ENCODE results near the gene NAT14.

Gene NAT14

GRCh38 chr19:55472463-55472862 lies 12.5 kb upstream of the NAT14 start:
- Histone ChIP-seq H3K9me3 (ENCODE audit: insufficient read depth, low read length, severe bottlenecking) (no peaks in the 10 kb centered on the region), H3K4me1 (ENCODE audit: insufficient read depth, low read length) (peaks cover 24% of the 10 kb centered on the region), H3K4me2 (ENCODE audit: insufficient read depth, low read length) (no peak overlapping the region), H3K4me3 (ENCODE audit: low read depth in 1 of 2, low read length in 2 of 2) (no peak overlapping the region), H3K27me3 (ENCODE audit: insufficient read depth, low read length, poor library complexity) (no peaks in the 10 kb centered on the region), H3K9ac (ENCODE audit: low read depth, low read length) (no peak overlapping the region), H3K36me3 (ENCODE audit: insufficient read depth, low read length) (no peaks in the 10 kb centered on the region), H3K79me2 (ENCODE audit: insufficient read depth, low read length) (peaks cover 5% of the 10 kb centered on the region), H2AFZ (ENCODE audit: low read depth, low read length) (no peak overlapping the region), H4K20me1 (ENCODE audit: insufficient read depth, low read length) (no peaks in the 10 kb centered on the region), H3K27ac (ENCODE audit: low read length) (no peak overlapping the region)
- DNase-seq (no peak), ATAC-seq (ENCODE audit: insufficient read depth, low read depth) (no peak)
- TF ChIP-seq EZH2 (IDR thresholded peaks at IDR 0.05; ENCODE audit: borderline replicate concordance, low read depth, low read length, severe bottlenecking) = no peak
- TF ChIP-seq, protein P1, sequence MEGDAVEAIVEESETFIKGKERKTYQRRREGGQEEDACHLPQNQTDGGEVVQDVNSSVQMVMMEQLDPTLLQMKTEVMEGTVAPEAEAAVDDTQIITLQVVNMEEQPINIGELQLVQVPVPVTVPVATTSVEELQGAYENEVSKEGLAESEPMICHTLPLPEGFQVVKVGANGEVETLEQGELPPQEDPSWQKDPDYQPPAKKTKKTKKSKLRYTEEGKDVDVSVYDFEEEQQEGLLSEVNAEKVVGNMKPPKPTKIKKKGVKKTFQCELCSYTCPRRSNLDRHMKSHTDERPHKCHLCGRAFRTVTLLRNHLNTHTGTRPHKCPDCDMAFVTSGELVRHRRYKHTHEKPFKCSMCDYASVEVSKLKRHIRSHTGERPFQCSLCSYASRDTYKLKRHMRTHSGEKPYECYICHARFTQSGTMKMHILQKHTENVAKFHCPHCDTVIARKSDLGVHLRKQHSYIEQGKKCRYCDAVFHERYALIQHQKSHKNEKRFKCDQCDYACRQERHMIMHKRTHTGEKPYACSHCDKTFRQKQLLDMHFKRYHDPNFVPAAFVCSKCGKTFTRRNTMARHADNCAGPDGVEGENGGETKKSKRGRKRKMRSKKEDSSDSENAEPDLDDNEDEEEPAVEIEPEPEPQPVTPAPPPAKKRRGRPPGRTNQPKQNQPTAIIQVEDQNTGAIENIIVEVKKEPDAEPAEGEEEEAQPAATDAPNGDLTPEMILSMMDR (IDR thresholded peaks at IDR 0.05; ENCODE audit: borderline replicate concordance, extremely low read depth, low read length, poor library complexity, severe bottlenecking) = no peak

- H2AFZ ChIP-seq (ENCODE audit: low read depth, low read length) = no peak overlapping the region
- ATAC-seq (ENCODE audit: insufficient read depth, low read depth) (no peak), DNase-seq (no peak)
- peaks cover 27% of the 10 kb centered on the region for H3K4me1 ChIP-seq (ENCODE audit: insufficient read depth, low read length)
- no peaks in the 10 kb centered on the region for H3K9me3 ChIP-seq (ENCODE audit: insufficient read depth, low read length, severe bottlenecking)
- H3K4me3 ChIP-seq (ENCODE audit: low read depth in 1 of 2, low read length in 2 of 2) = no peak overlapping the region
- H4K20me1 ChIP-seq (ENCODE audit: insufficient read depth, low read length) = no peaks in the 10 kb centered on the region
- H3K79me2 ChIP-seq (ENCODE audit: insufficient read depth, low read length) = peaks cover 14% of the 10 kb centered on the region
- no peak overlapping the region for H3K9ac ChIP-seq (ENCODE audit: low read depth, low read length)
- no peak overlapping the region for H3K27ac ChIP-seq (ENCODE audit: low read length)
- no peaks in the 10 kb centered on the region for H3K27me3 ChIP-seq (ENCODE audit: insufficient read depth, low read length, poor library complexity)
- TF ChIP-seq, protein P1 (IDR thresholded peaks at IDR 0.05; ENCODE audit: borderline replicate concordance, extremely low read depth, low read length, poor library complexity, severe bottlenecking) = no peak
- no peak for TF ChIP-seq EZH2 (IDR thresholded peaks at IDR 0.05; ENCODE audit: borderline replicate concordance, low read depth, low read length, severe bottlenecking)
- H3K4me2 ChIP-seq (ENCODE audit: insufficient read depth, low read length) = no peak overlapping the region
- H3K36me3 ChIP-seq (ENCODE audit: insufficient read depth, low read length) = no peaks in the 10 kb centered on the region
These were observed 11.6 kb upstream of the NAT14 start for GRCh38 chr19:55473225-55474012.

GRCh38 chr19:55474269-55475265 lies 10.4 kb upstream of the NAT14 start:
- ATAC-seq (ENCODE audit: insufficient read depth, low read depth) = no peak
- DNase-seq = no peak
- Histone ChIP-seq H3K4me2 (ENCODE audit: insufficient read depth, low read length) (peak overlapping the region; percentile 79), H4K20me1 (ENCODE audit: insufficient read depth, low read length) (peaks cover 9% of the 10 kb centered on the region), H2AFZ (ENCODE audit: low read depth, low read length) (peak overlapping the region; percentile 36), H3K79me2 (ENCODE audit: insufficient read depth, low read length) (peaks cover 26% of the 10 kb centered on the region), H3K27me3 (ENCODE audit: insufficient read depth, low read length, poor library complexity) (no peaks in the 10 kb centered on the region), H3K4me1 (ENCODE audit: insufficient read depth, low read length) (peaks cover 38% of the 10 kb centered on the region), H3K27ac (ENCODE audit: low read length) (peak overlapping the region; percentile 66), H3K4me3 (ENCODE audit: low read depth in 1 of 2, low read length in 2 of 2) (peak overlapping the region in 1 of 2 experiments; percentile 77; a peak in 1 of 4 replicates), H3K9me3 (ENCODE audit: insufficient read depth, low read length, severe bottlenecking) (no peaks in the 10 kb centered on the region), H3K9ac (ENCODE audit: low read depth, low read length) (peak overlapping the region; percentile 87; the same call in 1 of the 2 replicates), H3K36me3 (ENCODE audit: insufficient read depth, low read length) (no peaks in the 10 kb centered on the region)
- TF ChIP-seq EZH2 (IDR thresholded peaks at IDR 0.05; ENCODE audit: borderline replicate concordance, low read depth, low read length, severe bottlenecking) = no peak
- TF ChIP-seq, protein P1 (IDR thresholded peaks at IDR 0.05; ENCODE audit: borderline replicate concordance, extremely low read depth, low read length, poor library complexity, severe bottlenecking) = no peak
